Osteocyte (in vitro differentiated cells): ENCODE results near the gene KCTD18. TPM values are rescaled to one million over a fixed set of nuclear protein-coding genes. Genes with fewer than 3 reads are reported as not detected.

Source experiments
- DNase-seq: peaks from one replicate; pipeline ENCODE4 v3.0.0; 2021; ENCODE audit warnings: mixed read lengths; ENCODE audit not compliant: unreplicated experiment; ENCODE audit errors: extremely low spot score
- H3K27ac Mint-ChIP-seq: one replicate; pipeline ENCODE4 v1.8.0; 2021; ENCODE audit warnings: mild to moderate bottlenecking, mixed read lengths; ENCODE audit not compliant: unreplicated experiment
- H3K27me3 Mint-ChIP-seq: one replicate; pipeline ENCODE4 v1.8.0; 2021; ENCODE audit warnings: mixed read lengths; ENCODE audit not compliant: unreplicated experiment
- H3K36me3 Mint-ChIP-seq: one replicate; pipeline ENCODE4 v1.8.0; 2021; ENCODE audit warnings: mixed read lengths; ENCODE audit not compliant: unreplicated experiment
- H3K4me1 Mint-ChIP-seq: one replicate; pipeline ENCODE4 v1.8.0; 2021; ENCODE audit warnings: mixed read lengths; ENCODE audit not compliant: unreplicated experiment
- H3K4me3 Mint-ChIP-seq: one replicate; pipeline ENCODE4 v1.8.0; 2021; ENCODE audit warnings: mild to moderate bottlenecking, moderate library complexity, mixed read lengths; ENCODE audit not compliant: unreplicated experiment
- H3K9me3 Mint-ChIP-seq: one replicate; pipeline ENCODE4 v1.8.0; 2021; ENCODE audit warnings: mixed read lengths; ENCODE audit not compliant: unreplicated experiment
- long read RNA-seq: library from polyadenylated mRNA; unstranded; transcript quantifications from one replicate; pipeline ENCODE4 v2.0.0, GENCODE V29; 2021
- total RNA-seq: library from RNA; stranded (reverse); gene quantifications from 2 replicates; pipeline ENCODE4 v1.2.1, GENCODE V29; 2021
- TF ChIP-seq, protein P1 (sequence below): fragments of 200-600 bp; sonication (generic); IDR thresholded peaks from 2 replicates; pipeline ENCODE4 v1.5.0; 2021; ENCODE audit warnings: antibody characterized with exemption, mild to moderate bottlenecking, moderate library complexity

Gene KCTD18
- total RNA-seq: 18.5 and 19.1 TPM in 2 replicates
- long read RNA-seq, transcript KCTD18-201 (7 exons, 2,940 nt): minor isoform, 10 of 100 reads
- long read RNA-seq, transcript KCTD18-202 (7 exons, 2,556 nt): major isoform, 71 of 100 reads
- long read RNA-seq, partial matches to known transcripts: 9 of 100 reads
- long read RNA-seq, other reads (novel, unspliced or antisense): 9 of 100 reads

DNA sequence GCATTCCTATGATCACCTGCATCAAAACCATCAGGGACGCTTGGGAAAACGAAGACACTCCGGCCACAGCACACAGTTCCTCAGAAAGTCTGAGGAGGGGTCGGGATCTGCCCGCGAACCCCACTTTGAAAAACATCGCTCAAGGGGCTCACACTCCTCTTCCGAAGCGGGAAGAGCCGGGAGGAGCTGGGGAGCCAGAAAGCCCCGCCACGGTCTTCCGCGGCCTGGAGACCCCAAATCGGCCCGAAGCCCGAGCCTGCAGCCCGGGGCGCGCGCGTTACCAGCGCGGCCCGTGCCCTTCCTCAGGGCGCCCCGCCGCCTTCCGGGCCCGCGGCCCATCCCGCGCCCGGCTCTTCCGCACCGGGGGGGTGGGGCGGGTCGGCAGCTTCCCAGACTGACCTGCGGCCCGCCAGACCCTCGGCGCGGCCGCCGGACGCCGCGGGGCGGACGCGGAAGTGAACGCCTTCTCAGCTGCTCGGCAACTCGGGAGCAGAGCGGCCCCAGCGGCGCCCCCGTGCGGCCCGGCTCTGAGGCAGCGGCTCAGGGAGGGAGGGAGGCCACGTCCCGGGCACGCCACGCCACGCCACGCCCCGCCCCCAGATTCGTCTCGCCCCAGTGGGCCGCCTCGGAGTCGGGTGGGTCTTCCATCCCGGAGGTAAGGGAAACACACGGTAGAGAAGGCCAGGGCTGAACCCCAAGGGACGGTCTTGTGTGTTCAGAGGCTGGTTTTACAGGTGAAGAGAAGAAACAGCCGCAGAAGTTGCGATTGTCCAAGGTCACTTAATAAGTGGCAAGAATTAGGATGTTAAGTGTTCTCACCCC lies at the start of gene KCTD18:
KCTD18 (minus strand) TSS at position 457 of the 822 bp plus-strand sequence. CDS start 3,052 bp downstream, outside the sequence.
- DNase-seq: peak; percentile 97
- Mint-ChIP-seq H3K9me3 (no peaks in the 10 kb centered on the region), H3K27ac (peak within 1 kb of the TSS; percentile 75), H3K4me1 (peaks cover 10% of the 10 kb centered on the region), H3K27me3 (no peaks in the 10 kb centered on the region), H3K36me3 (no peaks in the 10 kb centered on the region), H3K4me3 (peak within 1 kb of the TSS; percentile 88)
- TF ChIP-seq, protein P1, sequence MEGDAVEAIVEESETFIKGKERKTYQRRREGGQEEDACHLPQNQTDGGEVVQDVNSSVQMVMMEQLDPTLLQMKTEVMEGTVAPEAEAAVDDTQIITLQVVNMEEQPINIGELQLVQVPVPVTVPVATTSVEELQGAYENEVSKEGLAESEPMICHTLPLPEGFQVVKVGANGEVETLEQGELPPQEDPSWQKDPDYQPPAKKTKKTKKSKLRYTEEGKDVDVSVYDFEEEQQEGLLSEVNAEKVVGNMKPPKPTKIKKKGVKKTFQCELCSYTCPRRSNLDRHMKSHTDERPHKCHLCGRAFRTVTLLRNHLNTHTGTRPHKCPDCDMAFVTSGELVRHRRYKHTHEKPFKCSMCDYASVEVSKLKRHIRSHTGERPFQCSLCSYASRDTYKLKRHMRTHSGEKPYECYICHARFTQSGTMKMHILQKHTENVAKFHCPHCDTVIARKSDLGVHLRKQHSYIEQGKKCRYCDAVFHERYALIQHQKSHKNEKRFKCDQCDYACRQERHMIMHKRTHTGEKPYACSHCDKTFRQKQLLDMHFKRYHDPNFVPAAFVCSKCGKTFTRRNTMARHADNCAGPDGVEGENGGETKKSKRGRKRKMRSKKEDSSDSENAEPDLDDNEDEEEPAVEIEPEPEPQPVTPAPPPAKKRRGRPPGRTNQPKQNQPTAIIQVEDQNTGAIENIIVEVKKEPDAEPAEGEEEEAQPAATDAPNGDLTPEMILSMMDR: peak; percentile 94

DNA sequence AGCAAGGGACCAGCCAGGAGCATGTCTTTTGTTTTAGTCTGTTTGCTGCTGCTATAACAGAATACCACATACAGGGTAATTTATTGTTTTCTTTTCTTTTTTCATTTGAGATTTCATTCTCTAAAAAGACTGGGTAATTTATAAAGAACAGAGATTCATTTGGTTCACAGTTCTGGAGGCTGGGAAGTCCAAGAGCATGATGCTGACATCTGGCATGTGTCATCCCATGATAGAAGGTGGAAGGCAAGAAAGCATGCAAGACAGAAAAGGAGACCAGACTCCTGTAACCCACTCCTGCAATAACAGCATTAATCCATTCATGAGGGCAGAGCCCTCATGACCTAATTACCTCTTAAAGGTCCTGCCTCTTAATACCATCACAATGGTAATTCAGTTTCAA lies 30.9 kb upstream of the KCTD18 start:
- H3K27me3 Mint-ChIP-seq: no peaks in the 10 kb centered on the region
- no peak for DNase-seq
- peaks cover 8% of the 10 kb centered on the region for H3K36me3 Mint-ChIP-seq
- no peak overlapping the region for H3K27ac Mint-ChIP-seq
- no peak overlapping the region for H3K4me3 Mint-ChIP-seq
- H3K4me1 Mint-ChIP-seq: no peaks in the 10 kb centered on the region
- no peaks in the 10 kb centered on the region for H3K9me3 Mint-ChIP-seq
- TF ChIP-seq, protein P1: no peak

DNA sequence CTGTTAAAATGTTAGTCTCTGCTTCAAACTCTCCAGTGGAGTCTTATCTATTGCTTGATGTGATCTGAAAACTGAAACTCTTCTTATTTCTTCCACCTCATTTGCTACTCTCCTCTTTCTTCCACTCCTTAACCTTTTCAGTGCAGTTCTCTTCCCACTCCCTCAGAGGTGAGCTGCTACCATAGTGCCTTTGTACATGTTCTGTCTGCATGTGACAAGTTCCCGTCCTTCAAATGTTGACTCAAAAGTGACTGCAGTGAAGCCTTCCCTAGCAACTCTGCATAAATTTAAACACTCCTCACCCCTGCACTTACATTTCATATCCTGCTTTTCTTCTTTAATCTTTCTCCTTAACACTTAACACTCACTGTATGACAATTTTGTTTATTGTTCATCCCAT lies 28.3 kb upstream of the KCTD18 start:
- peaks cover 1% of the 10 kb centered on the region for H3K36me3 Mint-ChIP-seq
- no peaks in the 10 kb centered on the region for H3K9me3 Mint-ChIP-seq
- TF ChIP-seq, protein P1: no peak
- H3K4me3 Mint-ChIP-seq: no peak overlapping the region
- no peaks in the 10 kb centered on the region for H3K27me3 Mint-ChIP-seq
- peaks cover 6% of the 10 kb centered on the region for H3K4me1 Mint-ChIP-seq
- no peak overlapping the region for H3K27ac Mint-ChIP-seq
- DNase-seq: no peak

DNA sequence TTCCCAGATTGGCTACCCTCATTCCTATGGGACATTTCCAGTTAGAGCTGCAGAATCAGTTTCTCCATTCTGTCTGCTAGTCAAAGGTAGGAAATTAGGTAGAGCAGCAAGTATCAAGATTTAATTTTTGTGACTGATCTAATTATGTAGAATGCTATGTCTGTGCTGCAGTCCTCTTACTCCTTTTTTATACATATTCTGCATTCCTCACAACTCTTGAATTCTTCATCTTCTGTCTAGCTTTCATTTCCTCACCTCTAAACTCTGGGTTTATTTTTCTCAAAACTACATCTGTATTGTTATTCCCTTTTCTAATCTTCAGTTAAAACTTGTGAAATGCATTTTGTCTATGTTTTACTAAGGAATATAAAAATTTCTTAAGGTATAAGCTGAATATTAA lies 24.7 kb upstream of the KCTD18 start:
- Mint-ChIP-seq H3K36me3 (no peaks in the 10 kb centered on the region), H3K4me3 (no peak overlapping the region), H3K27ac (no peak overlapping the region)

DNA sequence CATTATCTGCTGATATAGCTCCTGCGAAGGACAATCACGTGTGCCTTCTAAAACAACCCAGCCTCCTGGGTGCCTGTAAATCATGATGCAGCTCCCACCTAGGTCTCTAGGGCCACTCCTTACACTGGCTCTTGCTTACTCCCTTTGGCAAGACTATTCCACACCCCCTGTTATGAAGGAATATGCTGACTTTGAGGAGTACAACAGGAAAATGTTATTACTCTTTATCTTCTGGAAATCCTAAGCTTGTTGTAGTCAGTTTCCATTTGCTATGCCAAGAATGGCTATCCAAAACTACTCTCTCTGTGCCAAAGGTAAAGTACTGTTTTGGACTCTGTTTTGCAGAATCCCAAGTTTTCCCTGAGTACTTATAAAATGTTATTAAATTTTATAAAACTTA lies 23.9 kb upstream of the KCTD18 start:
- DNase-seq: no peak
- no peaks in the 10 kb centered on the region for H3K27me3 Mint-ChIP-seq
- H3K4me3 Mint-ChIP-seq: no peak overlapping the region
- H3K9me3 Mint-ChIP-seq: no peaks in the 10 kb centered on the region
- no peaks in the 10 kb centered on the region for H3K36me3 Mint-ChIP-seq
- no peak overlapping the region for H3K27ac Mint-ChIP-seq
- H3K4me1 Mint-ChIP-seq: peaks cover 6% of the 10 kb centered on the region
- TF ChIP-seq, protein P1: no peak

More for the DNA sequence above, 24.7 kb upstream of the KCTD18 start:
- no peak for DNase-seq
- H3K9me3 Mint-ChIP-seq: no peaks in the 10 kb centered on the region
- H3K27me3 Mint-ChIP-seq: no peaks in the 10 kb centered on the region
- H3K4me1 Mint-ChIP-seq: peaks cover 6% of the 10 kb centered on the region
- TF ChIP-seq, protein P1: no peak
